IPS DF 6.9 (cell line): ENCODE results near the gene PSMA6.

Experiments
- DNase-seq: peaks from one replicate; pipeline ENCODE4 v3.0.0-alpha.2; 2013; ENCODE audit warnings: low read depth, low spot score
- H3K27ac ChIP-seq: one replicate; pipeline ENCODE4 v1.5.1; 2013; ENCODE audit warnings: low read length, control low read depth
- H3K27me3 ChIP-seq: 2 replicates; pipeline ENCODE4 v1.6.1; 2013; ENCODE audit warnings: mild to moderate bottlenecking, low read length; ENCODE audit not compliant: control insufficient read depth, insufficient read depth
- H3K36me3 ChIP-seq: 2 replicates; pipeline ENCODE4 v1.6.1; 2013; ENCODE audit warnings: low read length; ENCODE audit not compliant: control insufficient read depth, insufficient read depth
- H3K4me1 ChIP-seq: 2 replicates; pipeline ENCODE4 v1.6.1; 2013; ENCODE audit warnings: low read length; ENCODE audit not compliant: control insufficient read depth, insufficient read depth
- H3K4me3 ChIP-seq: 2 replicates; pipeline ENCODE4 v1.5.1; 2013; ENCODE audit warnings: mild to moderate bottlenecking, low read length
- H3K9me3 ChIP-seq: 2 replicates; pipeline ENCODE4 v1.6.1; 2013; ENCODE audit warnings: low read length, inconsistent platforms; ENCODE audit not compliant: control insufficient read depth, insufficient read depth
- WGBS: extraction: QIAGEN DNeasy Blood & Tissue Kit; methylation state at CpG from one replicate; pipeline ENCODE4 v1.1.7; 2013; ENCODE audit warnings: mixed read lengths, missing lambda C conversion rate; ENCODE audit not compliant: insufficient read length, insufficient coverage; 5-methylcytosine and 5-hydroxymethylcytosine counted together

PSMA6 gene

DNA sequence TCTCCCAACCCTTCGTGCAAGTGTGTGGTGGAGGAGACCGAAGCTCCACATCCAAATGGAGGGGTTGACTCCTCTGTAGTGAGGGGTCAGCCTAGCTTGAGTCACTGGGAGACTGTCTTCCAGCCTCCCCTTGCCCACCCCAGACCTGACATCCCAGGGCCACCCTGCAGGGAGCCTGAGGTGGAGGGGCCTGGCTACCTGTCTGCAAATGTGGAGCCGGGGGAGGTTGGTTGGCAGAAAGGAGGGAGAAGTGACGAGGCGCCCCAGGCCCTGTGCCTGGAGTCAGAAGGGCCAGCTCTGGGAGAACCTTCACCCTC lies 74.8 kb downstream of the PSMA6 start:
- Histone ChIP-seq H3K4me1 (peaks cover 5% of the 10 kb centered on the region; the same call in 1 of the 2 replicates), H3K9me3 (no peaks in the 10 kb centered on the region), H3K27ac (no peak overlapping the region), H3K27me3 (no peaks in the 10 kb centered on the region), H3K36me3 (no peaks in the 10 kb centered on the region), H3K4me3 (no peak overlapping the region)
- no peak for DNase-seq
- no CpG with 5 or more reads among the region's 5 CpGs for WGBS
